ENCODE results near the gene STYX.

STYX gene

GRCh38 chr14:52776816-52777215 lies 46.9 kb downstream of the STYX start:
- no peak for DNase-seq (ENCODE audit: extremely low read depth, insufficient read length)
- no peak overlapping the region for H3K4me3 ChIP-seq (replicated peaks; ENCODE audit: low read depth, low read length)
- TF ChIP-seq CTCF (IDR thresholded peaks at IDR 0.05; ENCODE audit: insufficient read depth, low read length, poor library complexity, severe bottlenecking), result no peak
- peaks cover 8% of the 10 kb centered on the region for H3K36me3 ChIP-seq (ENCODE audit: control insufficient read depth, insufficient read depth, low read length)
- H3K27me3 ChIP-seq (replicated peaks; ENCODE audit: control insufficient read depth, insufficient read depth, low read length), result no peaks in the 10 kb centered on the region

- no peak for DNase-seq (ENCODE audit: extremely low read depth, insufficient read length)
- H3K36me3 ChIP-seq (ENCODE audit: control insufficient read depth, insufficient read depth, low read length), result peaks cover 8% of the 10 kb centered on the region
- H3K27me3 ChIP-seq (replicated peaks; ENCODE audit: control insufficient read depth, insufficient read depth, low read length), result no peaks in the 10 kb centered on the region
- no peak overlapping the region for H3K4me3 ChIP-seq (replicated peaks; ENCODE audit: low read depth, low read length)
- TF ChIP-seq CTCF (IDR thresholded peaks at IDR 0.05; ENCODE audit: insufficient read depth, low read length, poor library complexity, severe bottlenecking), result no peak
These were observed 48.7 kb downstream of the STYX start for GRCh38 chr14:52778702-52779101.

GRCh38 chr14:52780893-52781292 lies 50.9 kb downstream of the STYX start:
- Histone ChIP-seq H3K36me3 (ENCODE audit: control insufficient read depth, insufficient read depth, low read length) (peaks cover 7% of the 10 kb centered on the region), H3K27me3 (replicated peaks; ENCODE audit: control insufficient read depth, insufficient read depth, low read length) (no peaks in the 10 kb centered on the region), H3K4me3 (replicated peaks; ENCODE audit: low read depth, low read length) (no peak overlapping the region)
- TF ChIP-seq CTCF (IDR thresholded peaks at IDR 0.05; ENCODE audit: insufficient read depth, low read length, poor library complexity, severe bottlenecking), result no peak
- DNase-seq (ENCODE audit: extremely low read depth, insufficient read length), result no peak

- no peak for TF ChIP-seq CTCF (IDR thresholded peaks at IDR 0.05; ENCODE audit: insufficient read depth, low read length, poor library complexity, severe bottlenecking)
- Histone ChIP-seq H3K36me3 (ENCODE audit: control insufficient read depth, insufficient read depth, low read length) (peaks cover 6% of the 10 kb centered on the region), H3K4me3 (replicated peaks; ENCODE audit: low read depth, low read length) (no peak overlapping the region), H3K27me3 (replicated peaks; ENCODE audit: control insufficient read depth, insufficient read depth, low read length) (no peaks in the 10 kb centered on the region)
- no peak for DNase-seq (ENCODE audit: extremely low read depth, insufficient read length)
These were observed 51.7 kb downstream of the STYX start for GRCh38 chr14:52781629-52782028.

- Histone ChIP-seq H3K4me3 (replicated peaks; ENCODE audit: low read depth, low read length) (no peak overlapping the region), H3K36me3 (ENCODE audit: control insufficient read depth, insufficient read depth, low read length) (peaks cover 4% of the 10 kb centered on the region; the same call in 1 of the 2 replicates), H3K27me3 (replicated peaks; ENCODE audit: control insufficient read depth, insufficient read depth, low read length) (no peaks in the 10 kb centered on the region)
- DNase-seq (ENCODE audit: extremely low read depth, insufficient read length), result no peak
- no peak for TF ChIP-seq CTCF (IDR thresholded peaks at IDR 0.05; ENCODE audit: insufficient read depth, low read length, poor library complexity, severe bottlenecking)
These were observed 53.2 kb downstream of the STYX start for GRCh38 chr14:52783206-52783605.

GRCh38 chr14:52786887-52787286 lies 56.9 kb downstream of the STYX start:
- DNase-seq (ENCODE audit: extremely low read depth, insufficient read length), result no peak
- no peak for TF ChIP-seq CTCF (IDR thresholded peaks at IDR 0.05; ENCODE audit: insufficient read depth, low read length, poor library complexity, severe bottlenecking)
- no peaks in the 10 kb centered on the region for H3K36me3 ChIP-seq (ENCODE audit: control insufficient read depth, insufficient read depth, low read length)

More at GRCh38 chr14:52786887-52787286, 56.9 kb downstream of the STYX start:
- Histone ChIP-seq H3K4me3 (replicated peaks; ENCODE audit: low read depth, low read length) (no peak overlapping the region), H3K27me3 (replicated peaks; ENCODE audit: control insufficient read depth, insufficient read depth, low read length) (no peaks in the 10 kb centered on the region)

Measured in GM06990 (cell line).